Lung (tissue), 12 donors: ENCODE results near the gene PCNT. TPM values are rescaled to one million over a fixed set of nuclear protein-coding genes. Genes with fewer than 3 reads are reported as not detected.

Experiments used
- ATAC-seq: fragments of 200-7000 bp; cut with Tn5 transposase; one replicate; pipeline ENCODE4 v1.9.1; 2020; ENCODE audit warnings: moderate number of reproducible peaks; ENCODE audit not compliant: insufficient read depth, low FRiP score
- DNase-seq, 3 donors: peaks; one replicate each; pipeline ENCODE4 v3.0.0-alpha.2; 2013 to 2017
- H3K27ac ChIP-seq, 2 donors: one replicate each; pipeline ENCODE4 v1.5.1; 2013; ENCODE audit warnings: mild to moderate bottlenecking in 2 of 2, moderate library complexity in 2 of 2, control low read depth in 1 of 2, inconsistent platforms in 1 of 2, low read depth in 1 of 2, low read length in 1 of 2
- H3K27me3 ChIP-seq, 3 donors: one replicate each; pipeline ENCODE4 v1.5.1; 2013; ENCODE audit warnings: low read length in 2 of 3; ENCODE audit not compliant: control insufficient read depth in 3 of 3, insufficient read depth in 3 of 3
- H3K36me3 ChIP-seq, 4 donors: one replicate each; pipeline ENCODE4 v1.5.1; 2013; ENCODE audit warnings: low read length in 4 of 4, mild to moderate bottlenecking in 1 of 4, moderate library complexity in 1 of 4; ENCODE audit not compliant: control insufficient read depth in 4 of 4, insufficient read depth in 4 of 4
- H3K4me1 ChIP-seq, 5 donors: one replicate each; pipeline ENCODE4 v1.5.1; 2013; ENCODE audit warnings: low read length in 5 of 5, mild to moderate bottlenecking in 2 of 5, moderate library complexity in 1 of 5; ENCODE audit not compliant: control insufficient read depth in 5 of 5, insufficient read depth in 5 of 5
- H3K4me3 ChIP-seq: one replicate; pipeline ENCODE4 v1.5.1; 2013; ENCODE audit warnings: mild to moderate bottlenecking, control low read depth, moderate library complexity
- H3K9ac ChIP-seq, 2 donors: one replicate each; pipeline ENCODE4 v1.5.1; 2013; ENCODE audit warnings: low read length in 2 of 2, control low read depth in 1 of 2; ENCODE audit not compliant: insufficient read depth in 1 of 2
- H3K9me3 ChIP-seq, 4 donors: one replicate each; pipeline ENCODE4 v1.5.1; 2013; ENCODE audit warnings: low read length in 3 of 4, mild to moderate bottlenecking in 1 of 4, moderate library complexity in 1 of 4; ENCODE audit not compliant: control insufficient read depth in 4 of 4, insufficient read depth in 3 of 4
- CTCF ChIP-seq: IDR thresholded peaks from 2 replicates; pipeline ENCODE4 v1.5.1; 2012; ENCODE audit warnings: mild to moderate bottlenecking; ENCODE audit errors: control extremely low read depth, extremely low read depth
- WGBS, 2 donors: extraction: QIAGEN DNeasy Blood & Tissue Kit; methylation state at CpG; one replicate each; pipeline ENCODE4 v1.1.7; 2013; 5-methylcytosine and 5-hydroxymethylcytosine counted together
- polyA plus RNA-seq, 2 donors: library from polyadenylated mRNA; stranded (reverse); fragments of 200-250 nt; gene quantifications; one replicate each; pipeline ENCODE4 v1.2.1, GENCODE V29; 2013
- total RNA-seq, 2 donors: library from RNA; depleted of rRNA in 1 of 2; stranded (reverse); fragments of >200 nt in 1 of 2; gene quantifications; one replicate each; pipeline ENCODE4 v1.2.1, GENCODE V29; 2014 to 2021
- donor health status: control.
- donor health status: control.
- donor health status: Bipolar disorder and iron deficiency.
- donor health status: healthy.
- donor health status: DM: yes; HTN: yes; CAD: no.

The PCNT gene
- total and polyA plus RNA-seq, 4 donors = 9.8 to 37.2 (median 18.5) TPM

- TF ChIP-seq CTCF = no peak
- ATAC-seq (no peak), DNase-seq (no peak)
- Histone ChIP-seq H3K4me1 (peaks cover 0 to 1% (median 0%) of the 10 kb centered on the region in 5 donors), H3K27ac (no peak overlapping the region), H3K4me3 (no peak overlapping the region), H3K27me3 (no peaks in the 10 kb centered on the region), H3K9ac (no peak overlapping the region), H3K9me3 (no peaks in the 10 kb centered on the region), H3K36me3 (peaks cover 9 to 53% (median 18%) of the 10 kb centered on the region in 4 donors)
- WGBS, 2 donors = 90 to 94% methylated on average over 15 of the region's 15 CpGs
Observed at GRCh38 chr21:46362946-46363345, 39.0 kb downstream of the PCNT start.

- DNase-seq (no peak), ATAC-seq (no peak)
- WGBS, 2 donors = 93 to 94% methylated on average over 16 of the region's 16 CpGs
- no peak overlapping the region for H3K9ac ChIP-seq
- H3K27ac ChIP-seq = no peak overlapping the region
- no peaks in the 10 kb centered on the region for H3K9me3 ChIP-seq
- peaks cover 7 to 53% (median 18%) of the 10 kb centered on the region in 4 donors for H3K36me3 ChIP-seq
- H3K4me3 ChIP-seq = no peak overlapping the region
- no peaks in the 10 kb centered on the region for H3K27me3 ChIP-seq
- peaks cover 0 to 1% (median 0%) of the 10 kb centered on the region in 5 donors for H3K4me1 ChIP-seq
- TF ChIP-seq CTCF = no peak
Observed at GRCh38 chr21:46363698-46364097, 39.7 kb downstream of the PCNT start.

GRCh38 chr21:46366091-46366490 is 42.1 kb downstream of the PCNT start:
- no peak for TF ChIP-seq CTCF
- Histone ChIP-seq H3K9ac (no peak overlapping the region), H3K9me3 (no peaks in the 10 kb centered on the region), H3K36me3 (peaks cover 7 to 52% (median 18%) of the 10 kb centered on the region in 4 donors), H3K4me3 (no peak overlapping the region), H3K4me1 (peaks cover 0 to 1% (median 0%) of the 10 kb centered on the region in 5 donors), H3K27me3 (no peaks in the 10 kb centered on the region), H3K27ac (no peak overlapping the region)
- ATAC-seq (no peak), DNase-seq (no peak)
- 77 to 93% methylated on average over 11 of the region's 11 CpGs for WGBS, 2 donors

- Histone ChIP-seq H3K4me3 (no peak overlapping the region), H3K9ac (no peak overlapping the region), H3K27me3 (no peaks in the 10 kb centered on the region), H3K9me3 (no peaks in the 10 kb centered on the region), H3K27ac (no peak overlapping the region), H3K4me1 (peaks cover 0 to 1% (median 0%) of the 10 kb centered on the region in 5 donors), H3K36me3 (peaks cover 7 to 53% (median 18%) of the 10 kb centered on the region in 4 donors)
- 84 to 90% methylated on average over 19 of the region's 19 CpGs for WGBS, 2 donors
- ATAC-seq = no peak
- DNase-seq = no peak
- no peak for TF ChIP-seq CTCF
Observed at GRCh38 chr21:46366561-46366960, 42.6 kb downstream of the PCNT start.
